CD4-positive, alpha-beta T cell treated with Interleukin-15 for 1 hour (primary cell): ENCODE results near the gene LRRC46.

ENCODE experiments used
- DNase-seq: peaks from one replicate; pipeline ENCODE4 v3.0.0-alpha.2; 2020

The LRRC46 gene

DNA sequence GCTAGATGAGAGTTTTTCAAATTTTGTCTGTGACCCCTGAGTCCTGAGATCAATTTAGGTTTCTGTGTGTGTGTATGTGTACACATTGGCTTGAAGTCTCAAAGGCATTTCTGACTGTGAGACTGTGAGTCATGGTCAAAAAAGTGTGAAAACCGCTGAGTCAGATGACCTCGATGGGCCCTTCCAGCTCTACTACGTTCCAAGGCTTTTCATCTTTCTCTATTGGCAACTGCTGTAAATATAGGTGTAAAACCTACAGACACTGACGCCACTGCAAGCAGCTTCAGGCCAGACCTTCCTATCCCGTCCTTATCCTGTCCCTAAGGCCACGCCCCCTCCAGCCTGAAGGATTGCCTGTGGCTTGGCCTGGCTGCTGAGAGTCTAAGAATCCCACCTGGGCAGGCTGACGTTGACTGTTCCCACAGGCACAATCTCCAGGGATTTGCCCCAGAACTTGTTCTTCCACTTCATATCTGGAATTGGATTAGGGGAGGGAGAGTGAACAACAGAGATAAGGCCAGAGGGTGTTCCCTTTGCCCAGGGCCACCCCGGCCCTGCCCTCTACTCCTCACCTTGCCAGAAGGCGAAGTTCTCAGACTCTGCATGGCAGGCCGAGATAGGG lies 21.2 kb upstream of the LRRC46 start:
- DNase-seq, result peak; percentile 42

DNA sequence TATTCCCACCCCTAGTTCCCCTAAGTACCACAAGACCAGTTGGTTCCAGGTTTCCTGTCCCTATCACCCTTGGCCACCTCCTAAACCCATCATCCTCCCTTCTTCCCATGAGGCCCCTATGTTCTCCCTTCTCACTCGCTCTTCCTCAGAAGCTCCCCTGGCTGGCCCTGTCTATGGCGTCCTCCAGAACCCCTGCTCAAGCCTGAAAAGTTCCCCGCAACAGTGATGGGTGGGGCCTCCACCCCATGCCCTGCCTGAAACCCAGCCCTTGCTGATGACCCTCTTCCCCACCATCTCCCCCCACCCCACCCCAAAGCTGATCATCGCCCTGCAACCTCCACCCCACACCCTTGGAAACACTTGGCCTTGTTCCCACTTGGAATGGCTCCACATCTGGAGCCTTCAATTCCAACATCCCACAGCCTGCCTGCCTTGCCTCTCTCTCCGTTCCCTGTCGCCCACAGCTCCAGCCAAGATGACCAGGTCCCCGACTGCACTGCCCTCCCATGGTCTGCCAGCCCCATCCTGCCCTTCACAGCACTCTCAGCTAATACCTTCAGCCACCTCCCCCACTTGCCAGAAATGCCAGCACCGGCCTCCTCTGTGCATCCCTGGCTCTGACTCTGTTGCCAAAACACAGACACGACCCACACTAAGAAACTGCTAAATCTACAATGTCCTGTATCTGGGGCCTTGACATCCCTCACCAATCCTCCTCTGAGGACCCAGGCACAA lies 20.4 kb upstream of the LRRC46 start:
- no peak for DNase-seq

DNA sequence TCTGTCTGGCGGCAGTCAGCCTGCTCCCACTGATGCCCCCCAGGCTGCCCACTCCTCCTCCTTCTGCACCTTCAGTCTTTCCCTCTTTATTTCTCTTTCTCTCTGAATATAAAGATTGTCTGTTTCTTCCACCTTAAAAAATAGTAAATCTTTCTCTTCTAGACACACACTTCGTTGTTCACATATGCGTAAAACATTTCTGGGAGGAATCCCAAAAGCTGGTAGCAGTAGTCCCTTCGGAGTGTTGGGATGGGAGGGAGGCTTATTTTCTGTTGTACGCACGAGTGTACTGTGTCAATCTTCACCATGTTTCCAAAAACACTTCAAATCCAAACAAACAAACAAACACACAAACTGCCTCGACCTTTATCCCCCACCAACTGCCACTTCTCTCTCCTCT lies 19.8 kb upstream of the LRRC46 start:
- no peak for DNase-seq

DNA sequence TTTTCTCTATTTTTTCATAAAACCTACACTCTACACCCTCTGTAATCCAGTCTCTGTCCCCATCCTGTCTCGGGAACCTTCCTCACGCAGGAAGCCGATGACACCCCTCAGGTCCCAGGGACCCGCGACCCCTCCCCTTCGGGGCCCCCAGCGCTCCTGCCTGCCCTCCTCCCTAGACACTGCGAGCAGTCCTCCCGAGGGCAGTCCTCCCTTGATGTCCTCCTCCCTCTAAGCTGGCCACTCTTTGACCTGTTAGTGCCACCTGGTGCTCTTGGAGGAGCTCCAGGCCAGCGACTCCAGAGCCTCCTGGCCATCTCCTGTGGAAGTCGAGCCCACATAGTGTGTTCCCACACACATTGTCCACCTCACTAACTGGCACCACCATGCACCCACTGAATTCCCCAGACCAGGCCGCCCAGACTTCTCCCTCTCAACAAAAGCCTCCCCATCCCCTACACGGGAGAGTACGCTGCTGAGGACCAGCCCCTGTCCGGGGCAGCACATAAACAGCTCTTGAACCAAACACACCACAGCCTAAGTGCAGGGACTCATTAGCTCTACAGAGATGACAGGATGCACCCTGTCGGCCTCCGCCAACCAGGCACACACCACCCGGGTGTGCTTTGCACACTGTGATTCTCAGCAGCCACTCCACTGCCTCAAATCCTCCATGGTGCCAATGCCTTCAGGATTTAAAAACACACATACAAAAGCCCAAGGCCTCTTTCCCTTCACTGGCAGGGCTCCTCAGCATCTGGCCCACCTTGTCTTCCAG lies 19.1 kb upstream of the LRRC46 start:
- DNase-seq, result no peak

DNA sequence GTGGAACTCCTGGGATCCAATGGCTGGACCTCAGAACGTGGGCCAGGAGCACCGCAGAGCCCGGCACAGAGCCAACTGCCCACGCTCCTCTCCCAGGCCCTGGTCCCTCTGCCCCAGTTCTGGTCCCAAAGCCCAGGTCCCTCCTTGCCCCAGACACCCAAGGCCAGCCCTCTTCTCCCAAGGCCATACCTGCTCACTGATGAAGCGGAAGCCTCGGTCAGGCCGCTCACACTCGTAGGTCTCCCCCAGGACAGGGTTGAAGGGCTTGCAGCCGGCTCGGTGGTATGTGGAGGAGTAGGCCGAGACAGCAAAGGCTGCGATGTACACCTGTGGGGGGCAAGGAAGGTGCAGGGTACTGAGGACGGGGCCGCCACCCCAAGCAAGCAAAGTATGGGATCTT lies 18.4 kb upstream of the LRRC46 start:
- no peak for DNase-seq

DNA sequence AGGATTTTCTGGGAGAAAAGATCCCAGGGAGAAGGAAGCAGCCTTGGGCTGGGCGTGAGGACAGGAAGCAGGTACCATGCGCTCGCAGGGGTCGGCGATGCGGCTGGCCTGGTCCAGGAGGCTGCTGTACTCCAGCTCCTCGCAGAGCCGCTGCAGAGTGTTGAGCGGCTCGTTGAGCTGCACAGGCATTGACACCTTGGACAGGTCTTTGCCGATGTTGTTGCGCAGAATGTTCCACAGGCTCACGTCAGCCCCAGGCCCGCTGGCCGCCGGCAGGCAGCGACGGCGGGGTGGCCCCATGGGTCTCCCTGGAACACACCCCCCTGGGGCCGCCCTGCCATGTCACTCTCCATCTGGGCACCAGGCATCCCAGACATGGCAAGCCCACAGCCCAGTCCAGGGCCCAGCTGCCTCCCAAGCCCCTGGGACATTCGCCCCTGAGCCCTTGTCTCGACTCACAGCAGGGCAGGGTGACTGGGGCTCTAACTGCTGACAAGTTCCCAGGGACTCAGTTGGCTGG lies 17.9 kb upstream of the LRRC46 start:
- DNase-seq, result no peak

DNA sequence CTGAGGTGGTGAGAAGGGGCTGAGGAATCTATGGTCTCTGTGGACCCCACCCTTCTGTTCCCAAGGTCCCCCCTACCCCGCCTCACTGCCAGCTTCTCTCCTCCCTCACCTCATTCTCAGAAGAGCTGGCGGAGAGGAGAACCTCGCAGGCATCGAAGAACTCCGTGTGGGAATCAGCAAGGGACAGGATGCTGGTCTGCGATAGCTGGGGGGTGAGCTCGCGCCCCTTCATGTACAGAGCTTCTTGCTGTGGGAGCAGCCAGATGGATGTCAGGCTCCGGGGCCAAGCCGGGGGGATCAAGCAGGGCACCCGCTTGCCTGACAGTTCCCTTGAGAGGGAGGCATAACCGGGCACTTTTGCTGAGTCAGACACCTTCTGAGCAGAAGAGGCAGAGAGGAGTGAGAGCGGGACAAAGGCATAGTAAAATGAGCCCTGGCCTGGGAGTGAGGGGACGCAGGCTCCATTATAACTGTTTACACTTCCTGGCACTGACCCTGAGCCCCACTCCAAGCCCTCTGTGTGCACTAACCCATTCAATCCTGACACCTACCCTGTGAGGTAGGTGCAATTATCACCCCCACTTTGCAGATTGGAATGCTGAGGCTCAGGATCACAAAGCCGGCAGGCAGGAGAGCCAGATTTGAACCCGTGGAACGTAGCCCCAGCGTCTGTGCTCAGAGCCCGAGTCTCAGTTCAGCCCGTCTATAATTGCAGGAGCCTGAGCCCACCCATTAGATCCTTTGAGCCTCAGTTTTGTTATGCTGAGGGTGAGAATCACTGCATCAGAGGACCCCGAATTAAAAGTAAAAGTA lies 16.2 kb upstream of the LRRC46 start:
- no peak for DNase-seq

DNA sequence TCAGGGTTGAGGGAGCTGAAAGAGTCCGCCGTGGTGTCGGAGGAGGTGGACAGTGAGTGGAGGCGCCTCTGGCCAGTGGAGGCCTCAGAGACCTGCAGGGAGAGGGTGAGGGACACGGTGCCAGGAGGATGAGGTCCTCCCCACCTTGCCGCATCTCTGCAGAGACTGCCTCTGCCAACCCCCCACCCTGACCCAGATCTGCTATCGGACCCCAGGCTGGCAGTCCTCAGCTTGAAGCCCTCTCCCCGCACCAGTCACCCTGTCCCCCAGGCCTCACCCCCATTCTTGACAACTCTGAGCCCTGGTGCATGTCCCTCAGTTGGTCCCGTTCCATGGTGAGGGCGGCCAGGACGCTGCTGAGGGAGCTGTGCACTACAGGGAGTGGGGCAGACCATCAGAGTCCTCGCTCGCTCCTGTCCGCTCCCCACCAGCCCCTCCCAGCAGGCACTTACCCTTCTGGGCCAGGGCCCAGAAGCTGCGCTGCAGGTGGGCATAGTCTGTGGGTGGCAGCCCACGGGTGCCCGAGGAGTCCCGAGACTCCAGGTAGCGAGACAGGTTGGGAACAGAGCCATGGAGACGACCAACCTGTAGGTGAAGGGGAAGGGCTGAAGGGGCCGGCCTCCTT lies 15.2 kb upstream of the LRRC46 start:
- DNase-seq, result no peak

DNA sequence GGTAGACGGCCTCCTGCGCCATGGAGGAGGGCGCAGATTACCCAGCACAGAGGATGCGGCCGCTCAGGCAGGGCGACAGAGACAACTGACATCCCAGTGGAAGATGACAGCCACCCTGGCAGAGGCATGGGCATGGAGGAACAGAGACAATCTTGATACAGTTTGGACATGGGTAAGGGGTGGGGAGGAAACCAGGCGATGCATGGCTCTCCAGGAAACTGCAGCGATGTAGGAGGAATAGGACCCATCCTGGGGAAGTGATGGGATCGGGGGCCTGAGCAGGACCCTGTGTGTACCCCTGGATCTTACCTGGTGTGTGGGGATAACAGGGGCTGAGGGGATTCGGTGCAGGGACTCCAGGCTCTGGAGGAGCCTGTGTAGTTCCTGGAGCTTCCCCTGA lies 14.5 kb upstream of the LRRC46 start:
- no peak for DNase-seq

DNA sequence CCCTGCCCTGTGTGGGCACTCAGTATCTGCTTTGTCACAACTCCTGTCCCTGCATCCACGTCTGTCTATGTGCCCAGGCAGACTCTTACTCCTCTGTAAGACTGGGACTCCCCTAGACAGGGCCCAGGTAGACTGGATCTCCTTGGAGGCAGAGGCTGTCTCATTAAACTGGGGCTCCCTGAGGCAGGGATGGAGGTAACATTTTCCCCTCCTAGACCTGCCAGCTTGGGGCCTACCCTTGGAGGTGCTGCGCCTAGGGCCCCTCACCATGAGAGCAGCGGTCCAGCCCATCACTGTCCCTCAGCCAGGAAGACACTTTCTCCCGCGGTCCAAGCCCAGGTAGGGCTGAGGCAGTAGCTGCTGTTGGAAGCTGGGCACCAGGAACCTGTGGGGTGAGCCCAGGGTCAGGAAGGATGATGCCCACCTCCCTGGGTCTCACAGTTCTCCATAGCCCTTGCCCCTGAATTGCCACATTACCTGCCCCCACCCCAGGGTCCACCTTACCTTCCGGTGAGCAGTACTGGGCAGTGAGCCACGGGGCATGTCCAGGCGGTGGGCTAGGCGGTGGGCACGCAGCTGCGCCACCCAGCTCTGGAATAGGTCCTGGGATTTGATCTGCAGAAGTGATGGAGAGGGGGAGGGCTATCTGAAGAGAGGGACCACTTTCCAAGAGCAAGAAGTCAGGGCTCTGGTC lies 13.3 kb upstream of the LRRC46 start:
- no peak for DNase-seq

DNA sequence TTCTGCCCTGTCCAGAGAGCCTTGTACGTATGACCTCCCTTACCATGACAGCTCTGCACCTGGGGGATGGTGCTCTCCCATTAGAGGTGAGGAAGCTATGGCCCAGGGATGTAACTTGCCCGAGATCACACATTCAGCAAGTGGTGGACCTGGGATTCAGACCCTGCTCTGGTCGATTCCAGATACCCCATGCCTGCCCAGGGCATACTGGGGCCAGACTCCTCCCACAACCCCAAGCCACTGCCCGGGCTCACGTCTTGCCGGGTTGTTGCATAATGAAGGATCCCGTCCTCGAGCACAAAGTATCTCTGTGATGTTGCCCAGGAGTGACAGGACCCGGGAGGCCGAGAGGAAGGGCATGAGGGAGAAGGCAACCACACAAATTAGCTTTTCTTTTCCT lies 12.0 kb upstream of the LRRC46 start:
- no peak for DNase-seq

DNA sequence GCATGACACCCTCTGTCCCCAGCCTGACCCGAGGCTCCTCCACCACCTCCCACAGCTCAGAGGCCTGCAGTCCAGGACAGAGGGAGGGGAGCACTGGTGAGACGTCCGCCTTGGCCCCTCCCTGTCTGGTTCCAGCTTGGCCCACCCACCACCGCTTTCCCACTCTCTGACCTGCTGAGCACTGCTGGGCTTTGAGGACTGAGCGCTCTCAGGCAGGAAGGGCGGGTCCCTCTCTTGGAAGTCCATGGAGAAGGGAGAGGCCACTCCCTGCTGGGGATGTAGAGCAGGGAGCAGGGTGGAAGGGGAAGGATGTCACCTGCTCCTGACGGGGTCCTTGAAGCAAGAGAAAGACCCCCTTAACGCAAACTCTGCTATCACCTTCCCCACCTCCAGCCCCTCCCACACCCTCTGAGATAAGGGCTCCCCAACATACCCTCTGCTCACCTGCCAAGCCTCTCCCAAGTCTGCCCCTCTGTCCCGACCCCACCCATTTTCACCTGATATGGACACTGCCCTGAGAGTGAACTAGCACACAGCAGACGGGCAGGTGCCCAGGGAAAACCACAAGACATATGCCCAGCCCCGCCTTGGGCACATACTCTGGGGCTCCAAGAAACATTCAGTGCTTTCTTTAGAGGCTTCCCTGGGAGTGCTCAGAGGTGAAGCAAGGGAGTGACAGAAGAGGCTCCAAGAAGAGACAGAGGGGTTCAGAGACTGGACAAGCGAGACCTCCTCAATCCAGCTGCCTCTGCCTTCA lies 11.3 kb upstream of the LRRC46 start:
- no peak for DNase-seq

DNA sequence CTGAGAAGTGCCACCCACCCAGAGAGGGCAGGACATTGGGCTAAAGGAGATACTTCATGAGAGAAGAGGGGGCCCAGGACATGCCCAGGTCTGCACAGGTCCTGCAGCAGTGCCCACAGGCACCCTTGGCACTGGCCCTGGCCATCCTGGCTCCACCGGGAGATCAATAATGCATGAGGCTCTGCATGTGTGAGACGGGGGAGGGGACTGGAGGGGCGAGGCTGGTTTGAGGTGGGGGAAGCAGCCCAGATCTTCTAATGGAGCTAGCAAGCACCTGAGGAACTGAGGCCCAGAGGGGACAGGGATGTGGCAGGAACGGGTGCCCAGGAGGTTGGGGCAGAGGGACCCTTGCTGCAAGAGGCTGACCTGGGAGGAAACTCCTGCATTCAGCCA lies 10.4 kb upstream of the LRRC46 start:
- DNase-seq, result no peak

DNA sequence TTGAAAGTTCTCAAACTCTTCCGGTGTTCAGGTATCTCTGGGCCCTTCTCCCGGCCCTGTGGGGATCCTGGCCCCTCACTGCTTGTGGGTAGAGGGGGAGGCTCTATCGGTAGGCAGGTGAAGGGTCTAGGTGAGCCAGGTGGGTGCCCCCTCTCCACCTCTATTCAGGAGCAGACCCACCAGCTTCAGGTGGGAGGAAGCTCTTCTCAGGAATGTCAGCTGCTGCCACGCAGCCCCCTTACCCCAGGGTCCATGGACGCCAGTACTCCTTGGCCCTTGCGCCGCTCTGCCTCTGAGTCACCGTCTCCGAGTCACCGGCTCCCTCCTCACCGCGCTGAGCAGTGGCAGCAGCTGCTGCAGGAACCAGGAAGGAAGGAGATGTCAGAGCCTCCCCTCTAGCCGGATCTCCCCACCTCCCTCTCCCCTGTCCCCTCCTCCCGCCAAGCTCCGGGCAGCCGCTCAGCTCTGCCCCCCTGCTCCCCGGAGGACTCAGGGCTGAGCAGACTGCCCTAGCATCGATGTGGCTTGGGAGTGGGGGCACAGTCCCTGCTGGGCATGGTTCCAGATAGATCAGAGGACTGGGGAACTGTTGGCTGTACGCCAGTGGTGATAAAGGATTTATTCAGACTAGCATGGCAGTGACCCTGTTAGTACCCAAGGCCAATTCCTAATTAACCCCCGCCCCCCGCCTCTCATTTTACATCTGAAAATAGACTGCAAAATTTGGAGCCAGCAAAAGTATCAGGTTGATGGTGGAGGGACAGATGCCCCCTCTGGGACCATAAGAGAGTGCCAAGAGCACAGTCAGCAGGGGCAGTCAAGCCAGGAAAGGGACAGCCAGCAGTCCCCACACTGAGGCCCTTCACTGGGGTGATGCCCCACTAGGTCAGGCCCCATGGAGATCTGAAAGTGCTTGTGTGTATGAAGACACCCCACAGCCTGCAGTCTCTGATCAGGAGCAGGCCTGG lies 9.8 kb upstream of the LRRC46 start, which contains the start of gene OSBPL7:
Gene OSBPL7 (minus strand): TSS at position 371 of the 968 bp plus-strand sequence. CDS start 1,516 bp downstream, outside the sequence.
- DNase-seq, result peak; percentile 87

DNA sequence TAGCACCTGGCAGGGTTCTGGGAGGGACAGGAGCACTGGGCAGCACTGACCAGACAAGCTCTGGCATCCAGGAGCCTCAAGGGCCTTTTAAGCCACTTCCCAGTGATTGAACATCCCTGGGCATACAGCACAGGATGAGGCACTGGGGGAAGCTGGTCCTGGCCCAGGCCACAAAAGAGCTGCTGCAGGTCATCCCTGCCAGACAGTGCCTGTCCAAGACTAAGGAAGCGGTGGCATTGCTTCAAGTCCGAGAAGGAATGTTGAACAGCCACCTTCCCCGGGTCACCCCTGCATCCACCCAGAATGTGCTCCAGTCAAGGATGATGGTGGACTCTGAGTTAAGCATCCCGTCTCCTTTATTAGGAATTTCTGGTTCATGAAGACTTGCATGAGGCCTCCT lies 8.7 kb upstream of the LRRC46 start:
- no peak for DNase-seq

DNA sequence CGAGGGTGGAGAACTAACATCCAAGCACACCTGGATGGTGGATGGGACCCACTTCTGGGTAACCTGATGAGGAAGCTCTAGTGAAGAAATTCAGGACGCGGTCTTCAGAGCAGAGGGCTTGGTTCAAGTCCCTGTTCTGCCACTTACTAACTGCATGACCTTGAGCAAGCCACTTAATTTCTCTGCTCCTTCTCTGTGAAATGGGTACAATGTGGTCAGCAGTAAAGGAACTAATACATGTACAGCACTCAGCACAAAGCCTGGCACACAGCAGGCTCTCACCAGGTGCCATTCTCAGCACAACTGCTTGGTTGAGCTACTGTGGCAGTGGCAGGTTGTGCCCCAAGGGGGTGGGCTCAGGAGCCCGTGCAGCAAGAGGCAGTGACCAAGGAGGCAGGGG lies 8.0 kb upstream of the LRRC46 start:
- no peak for DNase-seq

DNA sequence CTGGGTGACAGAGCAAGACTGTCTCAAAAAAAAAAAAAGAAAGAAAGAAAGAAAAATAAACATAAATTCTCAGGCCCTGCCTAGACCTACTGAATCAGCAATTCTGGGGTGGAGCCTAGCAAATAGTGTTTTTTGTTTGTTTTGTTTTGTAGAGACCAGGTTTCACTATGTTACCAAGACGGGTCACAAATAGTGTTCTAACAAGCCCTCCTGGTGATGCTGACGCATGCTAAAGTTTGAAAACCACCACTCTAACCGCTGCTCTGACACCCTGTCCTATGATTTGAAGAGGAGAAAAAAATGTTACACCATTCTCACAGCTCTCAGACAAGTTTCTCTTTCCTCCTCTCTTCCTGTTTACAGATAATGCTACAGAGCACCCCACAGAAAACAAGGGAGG lies 1.6 kb upstream of the LRRC46 start:
- DNase-seq, result peak; percentile 85

DNA sequence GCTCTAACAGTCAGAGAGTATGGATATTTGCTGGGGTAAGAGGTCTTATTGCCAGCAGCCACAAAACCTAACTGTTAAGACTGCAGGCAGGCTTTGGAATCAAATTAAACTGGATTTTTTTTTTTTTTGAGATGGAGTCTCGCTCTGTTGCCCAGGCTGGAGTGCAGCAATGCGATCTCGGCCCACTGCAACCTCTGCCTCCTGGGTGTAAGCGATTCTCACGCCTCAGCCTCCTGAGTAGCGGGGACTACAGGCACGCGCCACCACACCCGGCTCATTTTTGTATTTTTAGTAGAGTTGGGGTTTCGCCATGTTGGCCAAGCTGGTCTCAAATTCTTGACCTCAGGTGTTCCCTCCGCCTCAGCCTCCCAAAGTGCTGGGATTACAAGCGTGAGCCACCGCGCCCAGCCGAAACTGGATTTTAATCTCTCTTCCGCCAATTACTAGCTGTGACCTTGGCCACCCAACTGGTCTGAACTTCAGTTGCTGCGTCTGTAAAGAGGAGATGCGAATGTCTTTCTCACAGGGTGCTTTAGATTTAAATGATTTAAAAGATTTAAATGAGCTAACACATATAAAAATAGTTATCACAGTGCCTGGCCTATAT lies 971 bp upstream of the LRRC46 start:
- DNase-seq, result no peak

DNA sequence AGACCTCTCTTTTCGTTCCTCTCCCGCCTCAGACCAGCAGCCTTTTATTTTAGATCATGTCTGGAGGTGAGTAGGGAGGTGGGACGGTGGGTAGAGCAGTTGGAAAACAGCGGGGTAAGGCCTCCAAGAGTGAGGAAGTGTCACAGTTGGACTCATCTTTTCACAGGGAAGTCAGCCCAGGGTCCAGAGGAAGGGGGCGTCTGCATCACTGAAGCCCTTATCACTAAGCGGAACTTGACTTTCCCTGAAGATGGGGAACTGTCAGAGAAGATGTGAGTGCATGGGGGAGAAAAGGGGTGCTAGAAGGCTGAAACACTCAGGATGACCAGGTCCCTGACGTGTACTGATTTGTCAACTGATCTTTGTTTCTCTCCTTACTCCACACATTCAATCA lies 461 bp downstream of the LRRC46 start:
- peak; percentile 29 for DNase-seq
